ENCODE measurements around the gene C1RL. TPM values are rescaled to one million over a fixed set of nuclear protein-coding genes. Genes with fewer than 3 reads are reported as not detected.

The C1RL gene
- total RNA-seq, 2 experiments from 2014 or later: 11.1 to 11.5 TPM

GRCh38 chr12:7101047-7101693 lies 7.8 kb downstream of the C1RL start:
- ChIA-PET CTCF (no interaction called here), POLR2A (no interaction called here)

DNA sequence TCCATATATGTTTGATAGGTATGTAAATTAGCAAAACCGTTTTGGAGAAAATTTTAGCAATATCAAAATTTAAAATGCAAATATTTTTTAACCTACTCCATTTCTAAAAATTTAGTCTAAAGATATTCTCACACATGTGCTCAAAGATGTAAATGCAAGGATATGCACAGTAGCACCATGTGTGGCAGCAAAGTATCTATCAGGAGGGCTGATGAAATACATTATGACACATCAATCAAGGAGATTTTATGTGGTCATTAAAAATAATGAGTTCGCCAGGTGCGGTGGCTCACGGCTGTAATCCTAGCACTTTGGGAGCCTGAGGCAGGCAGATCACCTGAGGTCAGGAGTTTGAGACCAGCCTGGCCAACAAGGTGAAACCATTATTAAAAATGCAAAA lies 8.8 kb downstream of the C1RL start:
- POLR2A ChIA-PET: no interaction called here
- CTCF ChIA-PET: no interaction called here

DNA sequence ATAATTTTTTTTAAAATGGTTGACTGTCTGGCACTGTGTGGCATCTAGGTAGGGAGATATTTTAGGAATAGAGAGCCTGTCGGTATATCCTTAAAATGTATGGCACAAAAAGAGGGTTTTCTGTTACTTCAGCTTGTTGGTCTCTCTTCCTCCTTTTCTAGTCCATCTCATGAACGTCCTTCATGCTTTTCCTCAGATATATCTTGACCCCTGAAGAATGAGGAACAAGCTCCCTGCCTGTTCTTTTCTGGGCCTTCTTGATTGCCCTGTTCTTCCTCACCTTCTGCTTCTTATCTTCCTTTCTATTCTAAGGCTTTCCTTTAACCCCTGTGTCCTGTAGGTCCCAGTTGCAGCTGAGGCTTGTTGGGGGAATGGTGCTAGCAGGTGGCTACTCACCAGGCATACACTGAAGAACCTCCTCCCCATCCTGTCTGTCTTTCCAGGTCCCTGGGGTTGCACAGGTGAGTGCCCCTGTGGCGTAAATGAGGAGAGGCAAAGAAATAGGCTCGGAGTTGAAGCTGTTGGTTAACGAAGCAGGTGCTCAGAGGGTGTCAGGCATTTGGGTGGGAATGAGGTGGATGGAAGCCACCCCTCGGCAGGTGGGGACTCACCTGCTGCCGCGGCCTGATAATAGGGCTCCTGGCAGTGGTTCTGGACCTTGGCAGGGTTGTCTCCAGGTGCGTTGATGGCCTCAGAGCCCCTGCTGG lies 9.6 kb downstream of the C1RL start:
- ChIA-PET POLR2A (no interaction called here), CTCF (no interaction called here)

- ChIA-PET POLR2A (no interaction called here), CTCF (interaction anchor here (2.1 kb wide), 1 partner anchor 11 kb away, joined by 7 read pairs; the partner anchor contains the start of gene C1RL)
These were observed 12.0 kb downstream of the C1RL start for GRCh38 chr12:7096979-7097378.

DNA sequence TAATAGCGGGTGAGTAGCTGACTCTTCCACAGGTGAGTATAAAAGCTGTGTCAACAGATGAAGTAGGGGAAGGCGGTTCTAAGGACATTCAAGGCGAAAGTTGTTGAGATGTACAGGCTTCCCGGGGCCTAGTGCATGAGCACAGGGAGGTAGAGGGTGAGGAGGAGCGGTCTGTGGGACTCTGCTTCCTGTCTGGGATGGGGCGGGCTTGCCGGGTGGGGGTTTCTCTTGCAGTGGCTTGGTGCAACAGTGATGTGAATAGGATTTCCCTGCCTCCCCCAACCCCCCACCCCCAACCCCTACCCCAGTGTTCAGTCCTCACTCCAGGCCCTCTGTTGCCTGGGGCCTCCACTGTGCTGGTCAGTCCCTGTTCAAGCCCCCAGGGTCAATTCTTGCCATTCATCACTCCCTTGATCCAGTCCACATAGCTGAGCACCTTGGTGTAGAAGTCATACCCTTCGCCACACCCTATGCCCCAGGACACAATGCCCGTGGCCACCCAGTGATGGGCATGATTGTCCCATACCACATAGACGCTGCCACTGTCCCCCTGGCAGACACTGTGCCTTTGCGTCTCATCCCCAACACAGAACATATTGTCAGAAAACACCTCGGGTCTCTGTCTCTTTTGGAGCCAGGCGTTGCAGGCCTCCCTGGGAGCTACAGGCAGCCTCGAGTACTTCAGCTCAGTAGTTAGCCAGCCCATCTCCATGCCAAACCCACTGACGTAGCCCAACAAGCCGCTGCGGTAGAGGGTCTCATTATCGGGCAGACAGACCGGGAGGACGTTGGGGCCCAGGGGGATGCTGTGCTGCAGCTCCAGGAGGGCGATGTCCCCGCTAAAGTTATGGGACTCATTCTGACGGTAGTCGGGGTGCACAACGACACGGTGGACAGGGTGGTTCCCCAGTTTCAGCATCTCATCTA lies 12.7 kb downstream of the C1RL start:
- ChIA-PET CTCF (interaction anchor here (2.1 kb wide), 1 partner anchor 12 kb away, joined by 7 read pairs; the partner anchor contains the start of gene C1RL), POLR2A (no interaction called here)

DNA sequence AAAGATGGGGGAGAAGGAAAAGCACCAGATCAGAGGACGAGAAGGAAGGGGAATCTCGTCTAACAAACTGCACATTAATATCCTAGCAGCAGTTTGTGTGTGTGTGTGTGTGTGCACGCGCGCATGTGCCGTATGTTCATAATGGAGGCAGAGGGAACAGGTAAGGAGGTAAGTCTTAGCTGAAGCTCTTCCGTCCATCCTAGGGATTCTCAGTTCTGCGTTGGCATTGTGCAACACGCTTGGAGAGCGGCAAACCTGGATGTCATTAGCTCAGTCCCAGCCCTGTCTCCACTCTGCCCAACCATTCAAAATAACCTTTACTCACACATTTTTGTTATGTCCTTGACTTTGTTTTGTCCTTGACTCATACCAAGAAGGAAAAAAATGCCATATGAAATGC lies 15.1 kb downstream of the C1RL start:
- ChIA-PET CTCF (interaction anchor here (0.6 to 1.6 kb wide), 4 partner anchors 13 to 25 kb away, joined by 3 to 10 read pairs (median 5); partner anchors contain the start of gene C1RL), POLR2A (interaction anchor here (1.8 kb wide), 1 partner anchor 14 kb away, joined by 8 read pairs; no protein-coding TSS in a partner anchor)

DNA sequence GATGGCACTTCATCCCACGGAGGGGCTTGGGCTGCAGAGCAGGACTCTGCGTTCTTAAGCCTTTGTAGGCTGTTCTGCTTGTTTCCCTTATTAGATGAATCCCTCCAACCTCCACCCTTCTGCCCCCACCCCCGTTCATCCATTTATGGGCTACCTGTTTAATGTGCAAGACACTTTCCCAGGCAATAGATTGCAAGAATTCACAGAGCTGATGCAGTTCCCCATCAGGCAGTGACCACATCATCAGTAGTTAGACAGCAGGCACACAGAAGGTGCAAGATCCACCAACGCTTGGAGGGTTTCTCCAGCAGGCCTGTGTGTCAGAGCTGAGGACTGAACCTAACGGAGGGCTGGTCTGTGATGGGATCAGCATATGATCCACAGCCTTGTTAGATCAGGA lies 15.5 kb downstream of the C1RL start:
- CTCF ChIA-PET: interaction anchor here (0.6 to 1.6 kb wide), 5 partner anchors 14 to 60 kb away, joined by 3 to 10 read pairs (median 5); partner anchors contain the start of gene C1RL
- POLR2A ChIA-PET: interaction anchor here (1.8 kb wide), 1 partner anchor 15 kb away, joined by 8 read pairs; no protein-coding TSS in a partner anchor

GRCh38 chr12:7092986-7093460 lies 16.0 kb downstream of the C1RL start:
- ChIA-PET CTCF (interaction anchor here (0.8 to 1.6 kb wide), 9 partner anchors 10 to 142 kb away, joined by 3 to 10 read pairs (median 4); partner anchors contain the start of genes C1RL and PTPN6), POLR2A (interaction anchor here (1.8 kb wide), 1 partner anchor 15 kb away, joined by 8 read pairs; no protein-coding TSS in a partner anchor)

- ChIA-PET CTCF (interaction anchor here (0.8 to 1.6 kb wide), 8 partner anchors 10 to 141 kb away, joined by 3 to 10 read pairs (median 4); partner anchors contain the start of genes C1RL and PTPN6), POLR2A (no interaction called here)
These were observed 16.6 kb downstream of the C1RL start, which contains the start of gene C1R for GRCh38 chr12:7092229-7092985. C1R (minus strand) TSS chr12:7092445; CDS start chr12:7092388, 57 bp downstream.

DNA sequence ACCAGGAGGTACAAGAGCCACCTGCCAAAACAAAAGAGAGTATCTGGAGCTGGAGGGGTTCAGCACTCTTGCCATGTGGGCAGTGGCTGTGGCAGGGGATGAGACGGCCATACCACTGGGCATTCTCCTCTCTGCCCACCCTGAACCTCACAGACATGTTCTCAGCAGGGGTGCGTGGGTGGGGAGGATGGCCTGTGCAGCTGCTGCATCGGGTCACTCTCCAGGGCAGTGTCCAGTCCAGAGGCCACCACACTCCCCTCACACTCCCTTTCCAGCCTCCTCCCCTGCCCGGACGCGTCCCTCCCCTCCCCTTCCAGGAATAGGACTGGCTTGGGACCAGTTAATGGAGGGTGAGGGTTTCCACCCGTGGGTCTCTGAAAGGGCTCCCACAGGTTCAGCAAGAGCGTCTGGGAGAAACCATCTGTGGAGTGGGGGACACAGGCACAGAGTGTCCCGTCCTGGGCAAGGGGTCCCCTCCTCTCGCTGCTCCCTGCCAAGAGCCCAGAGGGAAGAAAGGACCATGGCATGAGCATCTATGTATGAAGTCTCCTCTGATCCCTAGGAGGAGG lies 17.3 kb downstream of the C1RL start:
- ChIA-PET POLR2A (interaction anchor here (0.6 kb wide), 1 partner anchor 15 kb away, joined by 3 read pairs; no protein-coding TSS in a partner anchor), CTCF (interaction anchor here (0.6 to 1.8 kb wide), 4 partner anchors 13 to 148 kb away, joined by 3 to 6 read pairs (median 3); partner anchors contain the start of genes C12orf57, PTPN6 and RNU7-1)

DNA sequence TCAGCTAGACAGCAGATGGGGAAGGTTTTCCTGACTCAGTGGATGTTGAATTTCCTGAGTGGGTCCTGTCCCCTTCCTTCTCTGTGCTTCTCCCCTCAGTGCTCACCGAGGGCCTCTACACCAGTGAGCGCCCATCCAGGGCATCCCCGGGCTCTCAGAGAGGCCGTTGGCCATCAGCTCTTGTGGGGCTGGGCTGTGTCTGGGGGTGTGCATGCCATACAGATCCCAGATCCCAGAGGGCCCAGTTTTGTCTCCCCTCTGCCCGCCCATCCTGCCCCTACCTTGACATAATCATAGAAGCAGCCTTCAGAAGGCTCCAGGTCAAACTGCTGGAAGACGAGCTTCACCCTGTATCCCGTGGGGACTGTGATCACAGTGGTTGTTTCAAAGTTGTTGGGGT lies 17.8 kb downstream of the C1RL start:
- ChIA-PET CTCF (interaction anchor here (0.6 to 1.8 kb wide), 2 partner anchors 60 to 147 kb away, joined by 3 to 6 read pairs; partner anchors contain the start of genes C12orf57 and RNU7-1), POLR2A (interaction anchor here (0.6 kb wide), 1 partner anchor 16 kb away, joined by 3 read pairs; no protein-coding TSS in a partner anchor)

- POLR2A ChIA-PET: no interaction called here
- CTCF ChIA-PET: interaction anchor here (1.3 to 1.8 kb wide), 2 partner anchors 146 to 365 kb away, joined by 4 to 6 read pairs; partner anchors contain the start of genes C12orf57 and RNU7-1
These were observed 18.6 kb downstream of the C1RL start for GRCh38 chr12:7090222-7090998.

DNA sequence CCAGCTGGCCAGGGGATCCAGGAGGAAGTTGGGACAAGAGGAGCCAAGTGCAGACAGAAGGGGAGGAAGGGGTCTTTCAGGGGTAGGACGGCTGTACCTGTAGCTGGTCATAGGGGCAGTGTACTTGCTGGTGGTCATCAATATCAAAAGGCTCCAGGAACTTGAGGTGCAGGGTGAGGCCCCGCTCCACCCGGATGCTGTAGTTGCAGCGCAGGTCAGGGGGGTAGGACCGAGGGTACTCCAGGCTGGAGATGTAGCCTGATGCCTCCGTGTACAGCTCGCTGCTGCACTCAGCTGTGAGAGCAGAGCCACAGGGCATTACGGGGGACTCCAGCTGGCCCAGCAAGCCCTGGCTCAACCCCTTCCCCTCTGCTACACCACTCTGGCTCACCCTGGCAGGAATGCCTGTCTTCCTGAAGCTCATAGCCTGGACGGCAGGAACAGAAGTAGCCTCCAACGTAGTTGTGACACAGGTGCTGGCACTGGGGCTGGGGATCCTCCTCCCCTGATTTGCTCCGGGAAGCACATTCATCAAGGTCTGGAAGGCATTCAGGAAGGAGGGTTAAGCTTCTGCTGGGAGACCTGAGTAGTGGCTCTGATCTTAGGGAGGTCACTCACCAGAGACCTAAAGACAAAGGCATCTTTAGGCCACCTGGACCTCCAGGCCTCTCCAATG lies 19.7 kb downstream of the C1RL start:
- ChIA-PET POLR2A (no interaction called here), CTCF (interaction anchor here (1.3 kb wide), 1 partner anchor 364 kb away, joined by 4 read pairs; no protein-coding TSS in a partner anchor)

DNA sequence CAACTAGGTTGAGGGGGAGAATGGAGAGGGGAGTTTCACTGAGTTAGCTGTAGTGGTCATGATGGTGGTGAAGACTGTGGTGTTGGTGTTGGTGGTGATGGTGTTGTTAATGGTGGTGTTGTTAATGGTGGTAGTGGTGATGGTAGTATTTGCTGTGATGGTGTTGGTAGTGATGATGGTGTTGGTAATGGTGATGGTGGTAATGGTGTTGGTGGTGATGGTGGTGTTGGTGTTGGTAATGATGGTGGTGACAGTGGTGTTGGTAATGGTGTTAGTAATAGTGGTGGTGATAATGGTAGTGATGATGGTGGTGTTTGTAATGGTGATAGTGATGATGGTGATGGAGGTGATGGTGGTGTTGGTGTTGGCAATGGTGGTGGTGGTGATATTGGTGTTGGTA lies 25.9 kb downstream of the C1RL start:
- ChIA-PET CTCF (interaction anchor here (1.2 kb wide), 1 partner anchor 10 kb away, joined by 3 read pairs; no protein-coding TSS in a partner anchor), POLR2A (no interaction called here)

DNA sequence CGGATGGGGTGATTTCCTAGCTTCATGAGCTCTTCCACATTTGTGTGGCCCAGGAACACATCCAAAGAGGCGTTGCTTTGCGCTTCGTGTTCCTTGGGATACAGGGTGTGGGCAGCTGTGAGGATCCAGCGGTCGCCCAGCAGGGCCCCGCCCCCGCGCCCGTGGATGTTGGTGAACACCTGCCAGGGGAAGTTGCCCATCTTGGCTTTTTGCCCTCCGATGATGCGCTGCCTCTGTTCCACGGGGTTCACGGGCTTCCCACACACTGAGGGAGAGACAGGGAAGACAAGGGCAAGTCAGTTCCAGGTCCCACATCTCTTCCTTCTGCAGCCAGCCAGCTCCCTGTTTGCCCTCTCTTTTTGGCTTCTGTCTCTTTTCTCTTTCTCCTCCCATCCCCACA lies 28.0 kb downstream of the C1RL start:
- CTCF ChIA-PET: no interaction called here
- POLR2A ChIA-PET: no interaction called here

DNA sequence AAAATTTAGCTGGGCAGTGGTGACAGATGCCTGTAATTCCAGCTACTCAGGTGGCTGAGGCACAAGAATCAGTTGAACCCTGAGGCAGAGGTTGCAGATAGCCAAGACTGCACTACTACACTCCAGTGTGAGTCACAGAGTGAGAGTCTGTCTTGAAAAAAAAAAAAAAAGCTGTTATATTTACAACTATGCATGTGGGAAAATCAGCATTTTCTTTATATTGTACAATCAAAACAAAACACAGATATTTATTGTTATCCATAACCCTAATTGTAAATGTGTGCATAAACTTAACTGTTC lies 29.2 kb downstream of the C1RL start:
- CTCF ChIA-PET: interaction anchor here (1.0 kb wide), 1 partner anchor 62 kb away, joined by 3 read pairs; the partner anchor contains the start of gene LPCAT3
- POLR2A ChIA-PET: no interaction called here

DNA sequence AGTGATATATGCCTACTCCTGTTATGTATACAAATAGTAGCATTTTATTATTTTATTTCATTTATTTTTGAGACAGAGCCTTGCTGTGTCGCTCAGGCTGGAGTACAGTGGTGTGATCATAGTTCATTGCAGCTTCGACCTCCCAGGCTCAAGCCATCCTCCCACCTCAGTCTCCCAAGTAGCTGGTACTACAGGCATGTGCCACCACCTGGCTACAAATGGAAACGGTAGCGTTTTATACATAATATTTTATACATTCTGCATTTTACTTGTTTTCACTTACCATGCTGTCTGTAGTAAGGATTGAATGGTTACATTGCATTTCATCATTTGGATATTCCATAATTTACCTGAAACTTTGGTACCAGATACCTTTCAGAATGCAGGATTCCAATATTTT lies 30.9 kb downstream of the C1RL start:
- ChIA-PET CTCF (interaction anchor here (1.0 kb wide), 1 partner anchor 133 kb away, joined by 3 read pairs; no protein-coding TSS in a partner anchor), POLR2A (no interaction called here)

Data from activated CD8-positive, alpha-beta memory T cell treated with anti-CD3 and anti-CD28 coated beads for 36 hours (primary cell).